ENCODE results near the gene RYR3. TPM values are rescaled to one million over a fixed set of nuclear protein-coding genes. Genes with fewer than 3 reads are reported as not detected.

The RYR3 gene
- total RNA-seq, 4 donors from 2014 or later = 0.38 to 1.8 (median 1.2) TPM

GRCh38 chr15:33693166-33693800 lies 382.5 kb downstream of the RYR3 start:
- DNase-seq (ENCODE audit: low spot score in 2 of 2) = no peak
- intact Hi-C loops (cut with DNase I; ENCODE audit: low total_unique reads) = no loop called here
- TF ChIP-seq CTCF (IDR thresholded peaks at IDR 0.05) = no peak
- TF ChIP-seq POLR2A (IDR thresholded peaks at IDR 0.05) = no peak
- WGBS, 2 donors = 78 to 79% methylated on average over 12 of the region's 12 CpGs
- no peak overlapping the region for H3K4me3 ChIP-seq (ENCODE audit: low read depth, poor library complexity, severe bottlenecking)

GRCh38 chr15:33698126-33698525 lies 387.4 kb downstream of the RYR3 start:
- H3K4me3 ChIP-seq (ENCODE audit: low read depth, poor library complexity, severe bottlenecking) = no peak overlapping the region
- intact Hi-C loops (cut with DNase I; ENCODE audit: low total_unique reads) = no loop called here
- 39 to 67% methylated on average over 6 of the region's 6 CpGs for WGBS, 2 donors
- no peak for DNase-seq (ENCODE audit: low spot score in 2 of 2)
- TF ChIP-seq POLR2A (IDR thresholded peaks at IDR 0.05) = no peak
- no peak for TF ChIP-seq CTCF (IDR thresholded peaks at IDR 0.05)

GRCh38 chr15:33699145-33699544 lies 388.4 kb downstream of the RYR3 start:
- intact Hi-C loops (cut with DNase I; ENCODE audit: low total_unique reads) = no loop called here
- no peak for DNase-seq (ENCODE audit: low spot score in 2 of 2)
- TF ChIP-seq POLR2A (IDR thresholded peaks at IDR 0.05) (no peak), CTCF (IDR thresholded peaks at IDR 0.05) (no peak)
- 84 to 85% methylated on average over 2 of the region's 2 CpGs for WGBS, 2 donors
- H3K4me3 ChIP-seq (ENCODE audit: low read depth, poor library complexity, severe bottlenecking) = no peak overlapping the region

- TF ChIP-seq CTCF (IDR thresholded peaks at IDR 0.05) = no peak
- 75 to 78% methylated on average over 14 of the region's 14 CpGs for WGBS, 2 donors
- DNase-seq (ENCODE audit: low spot score in 2 of 2) = no peak
- intact Hi-C loops (cut with DNase I; ENCODE audit: low total_unique reads) = loop anchor here (5.0 kb wide), 1 partner anchor 408 kb away; no protein-coding TSS in a partner anchor
- no peak overlapping the region for H3K4me3 ChIP-seq (ENCODE audit: low read depth, poor library complexity, severe bottlenecking)
Observed at GRCh38 chr15:33699691-33700447, 389.1 kb downstream of the RYR3 start.

- TF ChIP-seq CTCF (IDR thresholded peaks at IDR 0.05) (peak in 1 of 3 donors; percentile 77), POLR2A (IDR thresholded peaks at IDR 0.05) (no peak)
- no peak overlapping the region for H3K4me3 ChIP-seq (ENCODE audit: low read depth, poor library complexity, severe bottlenecking)
- whole genome bisulfite sequencing, 2 donors = 23 to 26% methylated on average over 19 of the region's 19 CpGs
- peak; percentile 55 to 93 for DNase-seq (ENCODE audit: low spot score in 2 of 2)
- intact Hi-C loops (cut with DNase I; ENCODE audit: low total_unique reads) = loop anchor here (5.0 kb wide), 1 partner anchor 408 kb away; no protein-coding TSS in a partner anchor
Observed at GRCh38 chr15:33700695-33701303, 390.0 kb downstream of the RYR3 start.

Data from lower leg skin (tissue), 4 donors.